Measurements from ENCODE around the gene SPINDOC. TPM values are rescaled to one million over a fixed set of nuclear protein-coding genes. Genes with fewer than 3 reads are reported as not detected.

The SPINDOC gene
- total and polyA plus RNA-seq, 2 donors from 2014 or later: 10.9 to 14.2 TPM

DNA sequence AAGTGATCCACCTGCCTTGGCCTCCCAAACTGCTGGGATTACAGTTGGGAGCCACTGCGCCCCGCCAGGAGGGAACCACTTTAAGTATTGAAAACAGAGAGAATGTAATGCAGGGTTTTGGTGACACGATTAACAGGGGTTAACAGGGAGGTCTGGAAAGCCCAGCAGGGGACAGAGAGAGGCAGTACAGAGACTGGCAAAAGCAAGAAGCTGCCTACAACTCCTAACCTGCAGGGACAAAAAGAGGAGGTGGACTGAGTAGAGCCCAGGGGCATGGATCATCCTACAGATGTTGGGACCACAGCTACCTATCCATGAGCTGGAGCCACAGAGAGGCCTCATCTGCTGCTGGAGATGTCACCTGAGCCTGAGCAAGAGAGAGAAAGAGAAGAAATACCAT is 1.7 kb upstream of the SPINDOC start:
- H3K4me3 ChIP-seq (ENCODE audit: low read length in 3 of 3): no peak overlapping the region

DNA sequence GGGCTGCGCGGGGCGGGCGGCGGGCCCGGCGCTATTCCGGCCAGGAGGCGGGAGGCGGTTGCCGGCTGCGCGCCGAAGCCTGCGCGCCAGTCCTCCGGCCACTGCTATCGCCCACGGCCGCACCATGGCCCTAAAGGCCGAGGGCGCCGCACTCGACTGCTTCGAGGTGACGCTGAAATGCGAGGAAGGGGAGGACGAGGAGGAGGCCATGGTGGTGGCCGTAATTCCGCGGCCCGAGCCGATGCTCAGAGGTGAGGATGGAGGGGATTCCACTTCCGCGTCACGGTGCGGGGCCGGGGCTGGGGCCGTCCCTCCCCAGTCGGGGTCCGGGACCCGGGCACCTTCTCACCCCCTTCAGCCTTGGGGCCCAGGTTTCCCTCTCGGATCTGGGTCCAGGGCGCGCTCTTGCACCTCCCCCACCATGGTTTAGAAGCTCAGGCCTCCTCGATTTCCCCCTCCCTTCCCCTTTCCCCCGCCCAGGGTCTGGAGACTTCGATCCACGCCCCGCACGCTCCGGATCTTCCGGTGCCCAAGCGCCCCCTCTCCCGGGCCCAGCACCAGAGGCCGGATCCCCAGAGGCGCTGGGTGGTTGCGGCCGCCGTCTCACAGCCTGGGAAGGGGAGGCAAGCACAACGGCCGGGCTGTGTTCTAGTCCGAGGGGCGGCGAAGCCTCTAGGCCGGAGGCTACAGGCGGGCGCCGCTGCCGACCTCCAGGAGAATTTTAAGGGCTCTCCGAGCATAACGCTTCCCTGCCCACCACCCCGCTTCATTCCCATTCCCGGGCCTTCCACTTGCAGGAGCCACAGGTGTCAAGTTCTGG is 517 bp downstream of the SPINDOC start:
- H3K36me3 ChIP-seq (ENCODE audit: control insufficient read depth in 2 of 3, insufficient read depth in 3 of 3, low read length in 3 of 3): peaks cover 0 to 10% (median 3%) of the 10 kb centered on the region in 3 donors
- peak overlapping the region; percentile 67 to 79 for H3K27ac ChIP-seq (ENCODE audit: low read depth in 2 of 2, low read length in 2 of 2)
- DNase-seq (peak; percentile 64 to 82 (median 81)), FAIRE-seq (no peak)
- TF ChIP-seq CTCF (IDR thresholded peaks at IDR 0.05; ENCODE audit: borderline replicate concordance, extremely low read depth, insufficient read depth): no peak
- H3K4me1 ChIP-seq (ENCODE audit: control insufficient read depth in 2 of 3, insufficient read depth in 2 of 3, low read depth in 1 of 3, low read length in 3 of 3): peaks cover 0 to 16% (median 3%) of the 10 kb centered on the region in 3 donors
- peak overlapping the region; percentile 49 to 89 (median 54) for H3K9ac ChIP-seq (ENCODE audit: low read length in 3 of 3)
- H3K9me3 ChIP-seq (ENCODE audit: control insufficient read depth in 2 of 3, insufficient read depth in 1 of 3, low read length in 3 of 3): no peaks in the 10 kb centered on the region
- no peaks in the 10 kb centered on the region for H3K27me3 ChIP-seq (ENCODE audit: control insufficient read depth, insufficient read depth, low read length)
- H3K4me3 ChIP-seq (ENCODE audit: low read length in 3 of 3): peak overlapping the region; percentile 68 to 84 (median 77)
- intact Hi-C loops (cut with DNase I): no loop called here

More for the DNA sequence above, 1.7 kb upstream of the SPINDOC start:
- Histone ChIP-seq H3K27me3 (ENCODE audit: control insufficient read depth, insufficient read depth, low read length) (no peaks in the 10 kb centered on the region), H3K4me1 (ENCODE audit: control insufficient read depth in 2 of 3, insufficient read depth in 2 of 3, low read depth in 1 of 3, low read length in 3 of 3) (peaks cover 0 to 16% (median 3%) of the 10 kb centered on the region in 3 donors), H3K9ac (ENCODE audit: low read length in 3 of 3) (no peak overlapping the region), H3K27ac (ENCODE audit: low read depth in 2 of 2, low read length in 2 of 2) (no peak overlapping the region), H3K9me3 (ENCODE audit: control insufficient read depth in 2 of 3, insufficient read depth in 1 of 3, low read length in 3 of 3) (no peaks in the 10 kb centered on the region), H3K36me3 (ENCODE audit: control insufficient read depth in 2 of 3, insufficient read depth in 3 of 3, low read length in 3 of 3) (peaks cover 0 to 2% (median 0%) of the 10 kb centered on the region in 3 donors)
- DNase-seq (no peak), FAIRE-seq (no peak)
- no peak for TF ChIP-seq CTCF (IDR thresholded peaks at IDR 0.05; ENCODE audit: borderline replicate concordance, extremely low read depth, insufficient read depth)
- intact Hi-C loops (cut with DNase I): no loop called here

- TF ChIP-seq CTCF (IDR thresholded peaks at IDR 0.05; ENCODE audit: borderline replicate concordance, extremely low read depth, insufficient read depth): no peak
- Histone ChIP-seq H3K4me1 (ENCODE audit: control insufficient read depth in 2 of 3, insufficient read depth in 2 of 3, low read depth in 1 of 3, low read length in 3 of 3) (peaks cover 0 to 16% (median 3%) of the 10 kb centered on the region in 3 donors), H3K27me3 (ENCODE audit: control insufficient read depth, insufficient read depth, low read length) (no peaks in the 10 kb centered on the region), H3K4me3 (ENCODE audit: low read length in 3 of 3) (peak overlapping the region; percentile 45 to 84 (median 77)), H3K9me3 (ENCODE audit: control insufficient read depth in 2 of 3, insufficient read depth in 1 of 3, low read length in 3 of 3) (no peaks in the 10 kb centered on the region), H3K36me3 (ENCODE audit: control insufficient read depth in 2 of 3, insufficient read depth in 3 of 3, low read length in 3 of 3) (peaks cover 0 to 10% (median 3%) of the 10 kb centered on the region in 3 donors), H3K27ac (ENCODE audit: low read depth in 2 of 2, low read length in 2 of 2) (no peak overlapping the region), H3K9ac (ENCODE audit: low read length in 3 of 3) (peak overlapping the region; percentile 49 to 78 (median 54))
- intact Hi-C loops (cut with DNase I): no loop called here
- peak in 1 of 5 donors; percentile 27 for DNase-seq
- no peak for FAIRE-seq
Measured at GRCh38 chr11:63814383-63814736, 1.1 kb downstream of the SPINDOC start.
